Mammary epithelial cell (primary cell): ENCODE data around the gene CNTNAP3B.
"Not testable (repeated sequence)": the region's sequence is repeated elsewhere in the genome, so short reads cannot be mapped to it uniquely, and the experiment has no call there.

Source experiments
- CTCF ChIP-seq, 2 donors: IDR thresholded peaks in 1 of 2; conservative IDR thresholded peaks in 1 of 2; 2 replicates each; pipeline ENCODE4 v1.5.1; 2011 to 2012; ENCODE audit warnings: inconsistent platforms in 2 of 2, low read length in 2 of 2, mild to moderate bottlenecking in 2 of 2, control low read depth in 1 of 2, low read depth in 1 of 2; ENCODE audit not compliant: insufficient read depth in 1 of 2; ENCODE audit errors: extremely low read depth in 1 of 2
- EZH2 ChIP-seq: IDR thresholded peaks from 2 replicates; pipeline ENCODE4 v1.6.1; 2012; ENCODE audit warnings: low read length, inconsistent platforms, borderline replicate concordance

GRCh38 chr9:41898720-41899343 lies 230.4 kb downstream of the CNTNAP3B start:
- TF ChIP-seq CTCF (conservative IDR thresholded peaks at IDR 0.05 in 1 of 2, IDR thresholded peaks at IDR 0.05 in 1 of 2; ENCODE audit: extremely low read depth in 1 of 2, insufficient read depth in 1 of 2, low read depth in 1 of 2, low read length in 2 of 2); EZH2: not testable (repeated sequence)
